Mesothelial cell of epicardium (in vitro differentiated cells): Measurements from ENCODE around the gene HOXA1. TPM values are rescaled to one million over a fixed set of nuclear protein-coding genes. Genes with fewer than 3 reads are reported as not detected.

Experiments
- DNase-seq, 2 experiments: peaks; one replicate each; pipeline ENCODE4 v3.0.0; 2021; ENCODE audit warnings: low spot score in 2 of 2; ENCODE audit not compliant: unreplicated experiment in 2 of 2
- H3K27ac Mint-ChIP-seq: 2 replicates; pipeline ENCODE4 v1.8.0; 2021; ENCODE audit warnings: mixed read lengths
- H3K27me3 Mint-ChIP-seq: 2 replicates; pipeline ENCODE4 v1.8.0; 2021; ENCODE audit warnings: low read depth, mixed read lengths
- H3K36me3 Mint-ChIP-seq: 2 replicates; pipeline ENCODE4 v1.8.0; 2021; ENCODE audit warnings: mixed read lengths
- H3K4me1 Mint-ChIP-seq: 2 replicates; pipeline ENCODE4 v1.8.0; 2021; ENCODE audit warnings: mixed read lengths
- H3K4me3 Mint-ChIP-seq: 2 replicates; pipeline ENCODE4 v1.8.0; 2021; ENCODE audit warnings: mild to moderate bottlenecking, moderate library complexity, mixed read lengths
- H3K9me3 Mint-ChIP-seq: 2 replicates; pipeline ENCODE4 v1.8.0; 2021; ENCODE audit warnings: mixed read lengths
- total RNA-seq: library from RNA; stranded (reverse); gene quantifications from 3 replicates; pipeline ENCODE4 v1.2.1, GENCODE V29; 2021
- TF ChIP-seq, protein P1 (sequence below): fragments of 200-600 bp; sonication (generic); IDR thresholded peaks from one replicate; pipeline ENCODE4 v1.5.0; 2021; ENCODE audit warnings: antibody characterized with exemption; ENCODE audit not compliant: unreplicated experiment

The HOXA1 gene
- total RNA-seq, 1 donor from 2014 or later: 14.6 TPM

- peak overlapping the region; percentile 28 for H3K4me3 Mint-ChIP-seq
- no peaks in the 10 kb centered on the region for H3K9me3 Mint-ChIP-seq
- TF ChIP-seq, protein P1, sequence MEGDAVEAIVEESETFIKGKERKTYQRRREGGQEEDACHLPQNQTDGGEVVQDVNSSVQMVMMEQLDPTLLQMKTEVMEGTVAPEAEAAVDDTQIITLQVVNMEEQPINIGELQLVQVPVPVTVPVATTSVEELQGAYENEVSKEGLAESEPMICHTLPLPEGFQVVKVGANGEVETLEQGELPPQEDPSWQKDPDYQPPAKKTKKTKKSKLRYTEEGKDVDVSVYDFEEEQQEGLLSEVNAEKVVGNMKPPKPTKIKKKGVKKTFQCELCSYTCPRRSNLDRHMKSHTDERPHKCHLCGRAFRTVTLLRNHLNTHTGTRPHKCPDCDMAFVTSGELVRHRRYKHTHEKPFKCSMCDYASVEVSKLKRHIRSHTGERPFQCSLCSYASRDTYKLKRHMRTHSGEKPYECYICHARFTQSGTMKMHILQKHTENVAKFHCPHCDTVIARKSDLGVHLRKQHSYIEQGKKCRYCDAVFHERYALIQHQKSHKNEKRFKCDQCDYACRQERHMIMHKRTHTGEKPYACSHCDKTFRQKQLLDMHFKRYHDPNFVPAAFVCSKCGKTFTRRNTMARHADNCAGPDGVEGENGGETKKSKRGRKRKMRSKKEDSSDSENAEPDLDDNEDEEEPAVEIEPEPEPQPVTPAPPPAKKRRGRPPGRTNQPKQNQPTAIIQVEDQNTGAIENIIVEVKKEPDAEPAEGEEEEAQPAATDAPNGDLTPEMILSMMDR: no peak
- no peaks in the 10 kb centered on the region for H3K36me3 Mint-ChIP-seq
- no peak for DNase-seq
- H3K27ac Mint-ChIP-seq: peak overlapping the region; percentile 100
- H3K4me1 Mint-ChIP-seq: peaks cover 65% of the 10 kb centered on the region
- H3K27me3 Mint-ChIP-seq: no peaks in the 10 kb centered on the region
Measured at GRCh38 chr7:27091105-27091504, 4.7 kb downstream of the HOXA1 start.

DNA sequence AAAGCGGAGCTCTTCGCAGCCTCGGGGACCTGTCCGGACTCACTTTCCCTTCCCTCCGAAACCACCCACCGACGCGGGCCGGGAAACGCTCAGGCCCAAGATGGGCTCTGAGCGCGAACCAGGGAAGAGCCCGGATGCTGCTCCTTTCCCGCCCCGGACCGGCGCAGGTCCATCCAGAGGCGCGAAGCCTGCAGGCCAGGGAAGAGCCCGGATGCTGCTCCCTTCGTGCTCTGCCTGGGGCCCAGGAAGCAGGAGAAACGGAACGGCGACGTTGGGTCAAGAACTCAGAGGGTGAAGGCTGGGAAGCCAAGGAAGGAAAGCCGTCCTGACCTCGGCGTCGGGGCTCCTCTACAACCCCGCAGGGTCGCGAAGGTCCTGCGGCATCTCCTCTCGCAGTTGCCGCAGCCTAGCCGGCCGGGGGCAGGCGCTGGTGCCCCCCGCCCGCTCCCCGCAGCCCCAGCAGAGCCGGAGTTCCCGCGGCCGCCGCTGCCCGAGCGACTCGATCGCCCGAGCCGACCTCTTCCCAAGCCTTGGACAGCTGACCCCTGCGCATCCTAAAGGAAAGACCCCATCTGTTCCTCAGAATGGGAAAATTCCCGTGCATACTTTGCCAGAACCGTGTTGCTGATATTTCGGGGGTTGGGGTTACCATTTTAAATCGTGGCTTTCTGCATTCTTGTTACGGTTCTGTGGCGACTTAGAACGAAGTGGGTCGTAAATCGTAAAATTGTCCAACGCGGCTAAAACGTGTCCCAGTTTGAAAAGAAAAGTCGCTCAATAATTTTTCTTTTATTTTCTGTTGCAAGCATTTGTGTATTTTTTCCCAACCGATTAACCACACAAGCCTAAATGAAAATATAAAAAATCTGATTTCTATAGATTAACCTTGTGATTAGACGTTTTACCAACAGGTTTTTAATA, 7.5 kb downstream of the HOXA1 start:
- DNase-seq: no peak

GRCh38 chr7:27083646-27084045, 12.2 kb downstream of the HOXA1 start:
- Mint-ChIP-seq H3K4me3 (no peak overlapping the region), H3K36me3 (no peaks in the 10 kb centered on the region), H3K27ac (no peak overlapping the region), H3K27me3 (no peaks in the 10 kb centered on the region), H3K4me1 (peaks cover 36% of the 10 kb centered on the region), H3K9me3 (no peaks in the 10 kb centered on the region)
- TF ChIP-seq, protein P1: no peak
- no peak for DNase-seq

More for the DNA sequence above, 7.5 kb downstream of the HOXA1 start:
- Mint-ChIP-seq H3K4me1 (peaks cover 47% of the 10 kb centered on the region), H3K36me3 (no peaks in the 10 kb centered on the region), H3K27me3 (no peaks in the 10 kb centered on the region), H3K4me3 (no peak overlapping the region), H3K27ac (no peak overlapping the region), H3K9me3 (no peaks in the 10 kb centered on the region)
- TF ChIP-seq, protein P1: no peak

- Mint-ChIP-seq H3K27me3 (no peaks in the 10 kb centered on the region), H3K4me3 (no peak overlapping the region), H3K9me3 (no peaks in the 10 kb centered on the region), H3K27ac (peak overlapping the region; percentile 97), H3K36me3 (no peaks in the 10 kb centered on the region), H3K4me1 (peaks cover 36% of the 10 kb centered on the region)
- DNase-seq: no peak
- TF ChIP-seq, protein P1: no peak
Measured at GRCh38 chr7:27082171-27082570, 13.6 kb downstream of the HOXA1 start.

DNA sequence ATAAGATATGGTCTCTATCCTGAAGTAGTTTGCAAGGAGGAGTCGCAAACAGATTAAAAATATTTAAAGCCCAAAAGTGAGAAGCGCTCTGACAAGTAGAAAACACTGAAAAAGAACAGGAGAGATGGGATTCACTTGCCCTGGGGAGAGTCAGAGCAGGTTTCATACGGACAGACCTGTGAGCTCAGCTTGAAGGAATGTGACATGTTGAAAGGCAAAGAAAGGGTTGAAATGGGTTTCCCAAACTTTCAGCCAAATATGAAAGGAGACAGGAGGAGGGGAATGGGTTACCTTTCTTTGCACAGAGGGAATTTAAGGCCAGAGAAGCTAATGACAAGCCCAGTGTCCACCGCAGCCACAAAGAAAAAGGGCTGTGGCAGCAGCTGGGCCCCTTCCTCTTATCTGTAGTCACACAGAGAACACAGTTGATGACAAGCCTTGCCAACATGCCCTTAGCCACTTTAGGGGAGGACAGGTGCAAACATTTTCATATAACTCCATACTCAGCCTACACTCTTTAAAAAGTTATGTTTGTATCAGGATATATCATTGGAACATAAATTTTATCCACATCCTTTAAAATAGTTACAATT, 14.9 kb downstream of the HOXA1 start:
- H3K27ac Mint-ChIP-seq: peak overlapping the region; percentile 97
- DNase-seq: no peak
- no peaks in the 10 kb centered on the region for H3K27me3 Mint-ChIP-seq
- no peak overlapping the region for H3K4me3 Mint-ChIP-seq
- peaks cover 5% of the 10 kb centered on the region for H3K9me3 Mint-ChIP-seq
- TF ChIP-seq, protein P1: no peak
- H3K36me3 Mint-ChIP-seq: no peaks in the 10 kb centered on the region
- peaks cover 35% of the 10 kb centered on the region for H3K4me1 Mint-ChIP-seq
